Activated CD4-positive, alpha-beta T cell treated with anti-CD3 and anti-CD28 coated beads for 24 hours (primary cell): ENCODE measurements around the gene USP35.
A peak's percentile ranks its signal among the peaks of the same experiment; 100 is the strongest.
"Not testable (repeated sequence)": the region's sequence is repeated elsewhere in the genome, so short reads cannot be mapped to it uniquely, and the experiment has no call there.

ENCODE experiments used
- DNase-seq, 2 donors: peaks; one replicate each; pipeline ENCODE4 v3.0.0-alpha.2; 2020; ENCODE audit warnings: low read depth in 2 of 2

Gene USP35

DNA sequence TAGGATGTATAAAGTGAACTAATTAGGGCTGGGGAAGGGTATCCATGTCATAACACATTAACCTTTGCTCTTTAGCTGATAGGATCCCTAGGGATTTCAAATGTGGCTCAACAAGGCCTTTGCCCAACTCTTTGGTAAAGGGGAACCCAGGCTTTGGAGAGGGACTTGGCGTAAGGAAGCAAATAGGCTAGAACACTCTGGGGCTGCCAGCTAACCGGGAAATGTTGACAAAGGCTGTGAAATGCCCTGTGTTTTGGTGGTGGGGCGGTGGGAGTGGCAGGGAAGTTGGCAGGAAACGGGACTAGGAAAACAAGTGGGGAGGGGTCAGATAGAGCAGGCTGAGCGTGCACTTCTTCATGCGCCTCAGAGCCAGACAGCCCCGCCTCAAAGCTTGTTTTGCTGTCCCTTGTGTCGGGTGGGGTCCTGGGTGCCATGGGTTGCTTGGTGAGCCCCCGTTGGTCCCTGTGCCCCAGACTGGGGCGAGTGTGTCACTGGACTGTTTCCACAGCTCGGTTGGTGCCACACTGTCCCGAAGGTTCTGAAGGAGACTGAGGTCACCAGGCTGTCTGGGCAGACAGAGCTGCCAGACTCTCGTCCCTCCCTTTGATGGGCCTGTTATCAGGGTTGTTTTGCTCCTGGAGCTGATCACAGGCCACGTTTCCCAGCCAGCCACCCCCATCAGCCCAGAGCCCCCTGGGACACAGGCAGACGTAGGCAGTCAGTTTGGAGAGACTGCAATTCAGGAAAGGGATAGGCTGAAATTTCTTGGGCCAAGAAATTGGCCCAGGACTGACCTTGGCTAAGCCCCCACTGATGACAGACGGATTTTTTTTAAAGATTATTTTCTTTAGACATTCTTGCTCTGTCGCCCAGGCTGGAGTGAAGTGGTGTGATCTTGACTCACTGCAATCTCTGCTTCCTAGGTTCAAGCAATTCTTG lies 19.9 kb upstream of the USP35 start:
- DNase-seq = no peak

DNA sequence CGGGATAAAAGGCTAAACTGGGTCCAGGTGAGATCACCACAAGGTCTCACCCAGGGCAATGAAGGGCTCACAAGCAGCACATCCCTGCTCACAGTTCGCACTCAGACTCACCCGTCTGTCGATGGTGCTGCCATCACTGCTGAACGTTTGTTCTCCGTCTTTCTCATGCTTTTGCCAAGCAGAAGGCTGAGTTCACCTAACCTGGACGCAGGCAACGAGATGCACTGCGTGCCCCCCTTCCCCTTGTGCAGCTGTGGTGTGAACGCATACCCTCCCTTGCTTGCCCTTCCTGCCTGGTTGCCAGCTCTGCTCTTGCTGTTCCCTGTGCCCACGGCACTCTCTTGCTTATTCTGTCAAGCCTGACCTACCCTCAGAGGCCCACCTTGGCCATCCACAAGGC lies 18.3 kb upstream of the USP35 start:
- DNase-seq = no peak

DNA sequence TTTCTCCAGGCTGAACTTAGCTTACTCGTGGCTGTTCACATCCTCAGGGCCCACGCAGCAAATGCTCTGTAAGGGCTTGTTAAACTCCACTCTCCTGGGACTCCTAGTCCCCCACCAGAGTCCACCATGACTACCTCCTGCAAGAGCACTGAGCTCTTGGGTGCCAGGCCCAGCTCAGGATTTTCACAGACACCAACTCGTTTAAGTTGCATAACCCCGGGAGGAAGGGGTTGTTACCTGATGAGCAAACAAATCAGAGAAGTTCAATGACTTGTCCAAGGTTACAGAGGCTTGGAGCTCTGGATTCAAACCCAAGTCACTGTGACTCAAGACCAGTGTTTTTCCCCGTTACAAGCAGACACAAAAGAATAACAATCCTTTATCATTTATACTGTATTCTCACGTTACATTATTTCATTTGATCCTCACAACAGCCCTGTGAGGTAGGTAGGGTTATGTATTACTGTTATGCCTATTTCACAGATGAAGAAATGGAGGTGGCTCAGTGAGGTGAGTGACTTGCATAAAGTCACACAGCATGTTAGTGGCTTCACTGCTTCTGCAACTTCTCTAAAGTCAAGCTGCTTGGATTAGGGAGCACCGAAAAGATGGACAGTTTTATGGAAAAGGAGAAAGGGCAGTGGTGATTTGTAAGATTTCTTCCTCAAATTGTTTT lies 17.7 kb upstream of the USP35 start:
- DNase-seq = no peak

DNA sequence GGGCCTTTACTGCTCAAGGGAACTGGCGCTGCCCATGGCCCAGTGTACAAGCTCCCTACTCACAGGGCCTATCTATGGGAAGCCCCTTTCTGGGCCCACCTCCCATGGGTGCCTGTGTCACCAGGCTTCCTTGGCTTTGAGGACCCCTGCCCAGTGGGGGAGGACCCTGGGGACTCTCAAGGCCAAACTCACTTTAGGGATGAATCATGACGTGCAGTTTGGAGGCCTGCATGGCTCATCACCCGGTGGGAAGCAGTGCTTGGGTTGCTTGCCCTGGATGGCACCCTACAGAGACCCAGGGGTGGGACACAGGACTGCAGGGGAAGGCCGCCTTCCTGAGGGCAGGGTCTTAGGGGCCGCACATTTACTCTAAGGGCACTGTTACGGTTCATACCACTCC lies 16.8 kb upstream of the USP35 start:
- no peak for DNase-seq

DNA sequence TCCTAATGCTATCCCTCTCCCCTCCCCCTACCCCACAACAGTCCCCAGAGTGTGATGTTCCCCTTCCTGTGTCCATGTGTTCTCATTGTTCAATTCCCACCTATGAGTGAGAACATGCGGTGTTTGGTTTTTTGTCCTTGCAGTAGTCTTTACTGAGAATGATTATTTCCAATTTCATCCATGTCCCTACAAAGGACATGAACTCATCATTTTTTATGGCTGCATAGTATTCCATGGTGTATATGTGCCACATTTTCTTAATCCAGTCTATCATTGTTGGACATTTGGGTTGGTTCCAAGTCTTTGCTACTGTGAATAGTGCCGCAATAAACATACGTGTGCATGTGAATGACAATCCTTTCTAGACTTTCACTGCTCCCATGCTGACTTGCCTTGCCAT lies 12.9 kb upstream of the USP35 start:
- not testable (repeated sequence) for DNase-seq

DNA sequence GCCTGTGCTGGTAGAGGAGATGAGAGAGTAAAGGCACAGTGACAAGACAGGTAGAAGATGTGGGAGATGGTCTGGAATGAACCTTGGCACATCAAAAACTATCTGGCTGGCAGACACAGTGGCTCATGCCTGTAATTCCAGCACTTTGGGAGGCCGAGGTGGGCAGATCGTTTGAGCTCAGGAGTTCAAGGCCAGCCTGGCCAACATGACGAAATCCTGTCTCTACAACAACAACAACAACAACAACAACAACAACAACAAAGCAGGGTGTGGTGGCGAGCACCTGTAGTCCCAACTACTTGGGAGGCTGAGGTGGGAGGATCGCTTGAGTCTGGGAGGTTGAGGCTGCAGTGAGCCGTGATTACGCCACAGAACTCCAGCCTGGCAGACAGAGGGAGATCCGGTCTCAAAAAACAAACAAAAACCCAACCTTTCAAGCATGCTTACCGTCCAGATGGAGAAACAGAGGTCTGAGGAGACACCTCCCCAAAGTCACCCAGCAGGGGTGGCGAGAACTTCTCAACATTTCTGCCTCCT lies 12.0 kb upstream of the USP35 start:
- no peak for DNase-seq

DNA sequence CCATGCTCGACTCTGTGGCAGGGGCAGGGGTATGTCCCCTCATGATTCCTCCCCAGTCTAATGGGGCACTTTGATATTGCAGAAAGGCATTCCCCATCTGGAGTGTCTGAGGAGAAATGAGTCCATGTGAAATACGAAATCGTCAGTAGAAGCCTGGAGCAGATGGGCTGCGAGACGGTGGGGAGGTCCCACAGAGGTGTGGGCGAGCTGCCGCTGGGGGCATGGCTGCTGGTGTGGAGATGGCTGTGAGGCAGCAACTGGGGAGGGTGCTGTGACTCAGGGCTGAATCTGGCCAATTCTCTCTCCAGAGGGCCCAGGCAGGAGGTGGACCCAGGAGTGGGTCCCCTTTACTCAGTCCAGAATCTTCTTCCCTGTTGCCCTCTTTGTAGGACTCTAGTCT lies 11.5 kb upstream of the USP35 start:
- no peak for DNase-seq

DNA sequence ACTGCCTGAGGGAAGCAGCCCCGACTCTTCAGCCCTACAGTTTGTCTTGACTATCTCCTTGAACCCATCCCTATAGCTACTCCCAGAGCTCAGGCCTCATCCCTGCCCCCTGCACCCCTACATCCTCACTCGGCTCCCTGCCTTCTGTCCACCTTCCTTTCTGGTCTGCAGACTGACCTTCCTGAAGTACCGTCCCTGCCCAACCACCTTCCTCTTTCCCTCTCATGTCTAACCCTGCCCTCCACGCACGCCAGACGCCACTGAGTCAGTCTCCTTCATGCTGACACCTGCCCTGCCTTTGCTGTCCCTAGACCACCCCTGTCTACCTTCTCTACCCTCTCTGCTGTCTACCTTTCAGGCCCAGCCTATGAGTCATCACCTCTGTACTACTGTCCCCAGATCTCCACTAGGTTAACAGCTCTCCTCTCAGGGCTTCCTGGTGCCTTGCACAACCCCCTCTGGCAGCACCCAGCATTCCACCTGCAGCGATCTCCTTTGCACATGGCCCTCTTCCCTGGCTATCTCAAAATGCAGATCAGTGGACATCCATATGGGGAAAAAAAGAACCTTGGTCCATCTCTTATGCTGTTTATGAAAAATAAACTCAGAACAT lies 9.2 kb upstream of the USP35 start:
- no peak for DNase-seq

DNA sequence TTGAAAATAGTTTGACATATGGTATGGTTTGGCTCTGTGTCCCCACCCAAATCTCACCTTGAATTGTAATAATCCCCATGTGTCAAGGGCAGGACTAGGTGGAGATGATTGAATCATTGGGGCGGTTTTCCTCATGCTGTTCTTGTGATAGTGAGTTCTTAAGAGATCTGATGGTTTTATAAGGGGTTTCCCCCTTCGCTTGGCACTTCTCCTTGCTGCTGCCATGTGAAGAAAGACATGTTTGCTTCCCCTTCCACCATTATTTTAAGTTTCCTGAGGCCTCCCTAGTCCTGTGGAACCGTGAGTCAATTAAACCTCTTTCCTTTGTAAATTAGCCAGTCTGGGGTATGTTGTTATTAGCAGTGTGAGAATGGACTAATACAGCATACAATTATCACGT lies 8.0 kb upstream of the USP35 start:
- DNase-seq = no peak

DNA sequence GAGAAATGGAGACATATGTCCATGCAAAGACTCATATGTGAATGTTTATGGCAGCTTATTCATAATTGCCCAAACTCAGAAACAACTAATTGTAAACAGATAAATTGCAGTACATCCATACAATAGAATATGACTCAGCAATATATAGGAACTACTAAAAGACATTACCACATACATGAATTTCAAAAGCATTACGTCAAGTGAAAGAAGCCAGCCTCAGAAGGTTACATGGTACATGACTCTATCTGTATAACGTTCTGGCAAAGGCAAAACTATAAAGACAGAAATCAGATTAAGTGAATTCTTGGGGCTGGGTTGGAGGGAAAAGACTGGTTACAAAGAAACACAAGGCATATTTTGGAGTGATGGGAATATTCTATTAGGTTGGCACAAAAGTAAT lies 7.5 kb upstream of the USP35 start:
- DNase-seq = no peak

DNA sequence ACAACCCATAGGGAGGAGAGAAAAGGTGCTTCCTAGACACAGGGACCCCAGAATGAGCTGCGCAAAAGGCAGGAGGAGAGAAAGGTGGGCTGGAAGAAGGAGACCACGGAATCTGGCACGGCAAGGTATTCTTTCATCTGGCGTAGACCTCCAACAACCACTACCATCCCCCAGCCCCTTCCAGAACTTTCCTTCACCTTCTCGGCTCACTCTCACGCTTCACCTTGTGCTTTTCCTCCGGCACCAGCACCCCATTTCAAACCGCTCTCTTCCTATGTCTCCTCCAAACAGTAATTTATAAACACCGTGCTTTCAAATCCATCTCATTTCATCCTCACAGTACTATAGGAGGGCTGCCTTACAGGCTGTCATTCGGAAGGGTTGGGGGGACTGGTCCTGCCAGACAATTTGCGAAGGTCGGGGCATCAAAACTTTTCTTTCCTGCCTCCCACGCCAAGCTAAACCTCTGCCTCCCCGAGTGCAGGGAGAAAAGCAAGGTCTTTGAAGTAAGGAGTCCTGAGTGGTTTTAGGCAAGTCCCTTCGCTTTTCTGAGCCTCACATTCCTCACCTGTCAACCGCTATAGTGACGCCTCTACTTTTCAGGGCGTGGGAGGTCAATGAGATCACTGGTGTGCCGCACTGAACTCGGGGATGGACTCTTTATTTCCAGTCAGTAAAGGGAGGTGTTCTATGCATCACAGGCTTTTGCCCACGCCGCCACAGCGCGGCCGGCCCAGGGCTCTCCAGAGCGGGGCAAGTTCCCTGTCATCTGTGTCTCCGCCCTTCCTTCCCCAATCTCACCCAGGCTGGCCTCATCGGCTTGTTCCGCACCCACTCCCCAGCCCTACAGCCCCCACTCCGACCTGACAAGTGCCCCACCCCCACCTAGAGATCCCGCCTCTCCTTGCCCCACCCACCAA lies 1.1 kb upstream of the USP35 start:
- peak; percentile 59 to 70 for DNase-seq

DNA sequence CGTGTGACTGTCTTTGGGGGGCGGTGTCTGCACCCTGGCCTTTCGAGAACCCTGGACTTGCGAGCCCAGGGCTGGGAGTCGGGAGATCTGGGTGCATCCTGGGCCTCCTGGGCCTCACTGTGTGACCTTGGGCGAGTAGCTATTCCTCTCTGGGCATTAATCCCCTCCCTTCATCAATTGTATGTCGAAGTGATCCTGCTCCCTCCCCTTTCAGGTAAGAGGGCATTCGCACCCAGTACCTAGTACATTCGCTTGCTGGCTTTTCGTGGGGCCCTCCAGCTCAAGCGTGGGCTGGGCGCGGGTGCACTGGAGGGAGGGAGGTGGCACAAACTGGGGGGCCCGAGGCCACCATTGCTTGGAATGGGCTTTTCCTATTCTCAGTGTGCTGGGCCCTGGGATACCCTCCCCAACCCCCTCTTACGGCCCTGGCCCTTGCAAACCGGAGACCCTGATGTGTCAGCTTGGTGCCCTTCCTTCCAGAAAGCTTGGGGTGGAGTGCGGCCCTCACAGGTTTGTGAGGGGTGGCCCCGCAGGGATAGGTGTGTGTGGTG lies 530 bp downstream of the USP35 start:
- no peak for DNase-seq

DNA sequence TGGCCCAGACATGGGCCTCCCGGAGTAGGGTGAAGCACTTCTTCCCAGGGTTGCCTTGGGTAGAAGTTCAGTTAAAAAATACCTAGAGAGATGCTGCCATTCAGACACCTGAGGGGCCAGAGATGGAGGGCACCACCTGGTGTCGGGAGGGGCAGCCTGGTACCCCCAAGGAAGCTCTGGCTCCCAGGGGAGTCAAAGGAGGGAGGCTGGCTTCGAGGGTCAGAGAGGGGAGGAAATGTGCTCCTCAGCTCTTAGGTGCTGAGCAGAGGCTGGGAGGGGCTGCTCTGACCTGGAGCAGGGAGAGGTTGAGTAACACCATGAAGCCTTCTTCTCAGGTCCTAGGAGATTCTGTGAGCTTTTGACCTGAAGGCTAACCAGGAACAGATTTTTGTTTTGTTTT lies 1.1 kb downstream of the USP35 start:
- DNase-seq = no peak

DNA sequence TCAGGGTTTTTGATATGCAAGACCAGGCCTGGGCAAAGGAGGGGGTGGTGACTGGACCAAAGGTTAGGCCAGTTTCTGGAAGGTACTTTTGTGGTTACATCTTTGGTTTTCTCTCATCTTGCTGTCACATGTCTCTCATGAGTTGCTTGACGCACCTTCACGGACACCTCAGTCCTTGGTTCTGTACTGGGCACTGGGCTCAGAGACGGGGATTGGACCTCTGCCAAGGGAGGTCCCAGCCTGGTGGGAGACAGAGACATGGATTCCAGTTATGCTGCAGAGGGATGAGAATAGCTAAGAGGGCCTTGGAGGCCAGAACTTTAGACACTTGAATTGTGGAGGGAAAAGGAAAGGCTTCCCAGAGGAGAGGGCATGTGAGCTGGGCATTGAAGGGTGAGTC lies 1.7 kb downstream of the USP35 start:
- DNase-seq = no peak

DNA sequence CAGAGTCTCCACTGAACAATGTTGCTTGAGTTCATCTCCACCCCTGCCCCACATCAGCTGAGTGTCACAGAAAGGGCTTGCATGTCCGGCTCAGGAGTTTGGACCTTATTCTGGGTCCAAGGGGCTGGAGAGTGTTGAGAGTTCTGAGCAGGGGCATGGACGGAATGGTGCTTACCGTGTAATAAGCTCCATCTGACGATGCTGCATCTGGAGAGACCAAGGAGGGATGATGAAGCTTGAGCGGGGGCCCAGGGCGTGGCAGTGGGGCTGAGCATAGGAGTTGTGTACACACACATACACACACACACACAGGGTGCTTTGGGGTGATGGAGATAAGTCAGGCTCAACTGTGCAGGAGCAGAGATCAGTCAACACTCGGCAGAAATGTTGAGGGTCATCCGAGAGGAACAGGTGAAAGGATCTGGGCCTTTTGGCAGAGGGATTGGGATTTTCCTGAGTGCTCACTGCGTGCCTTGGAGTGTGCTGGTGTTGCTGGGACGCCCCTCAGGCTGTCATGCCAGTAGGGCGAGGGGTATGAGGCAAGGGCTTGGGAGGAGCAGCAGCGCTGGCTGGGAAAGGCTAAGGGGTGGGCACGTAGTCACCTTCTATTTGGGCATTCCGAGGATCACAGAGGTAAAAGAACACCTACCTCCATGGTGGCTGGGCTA lies 2.3 kb downstream of the USP35 start:
- no peak for DNase-seq

DNA sequence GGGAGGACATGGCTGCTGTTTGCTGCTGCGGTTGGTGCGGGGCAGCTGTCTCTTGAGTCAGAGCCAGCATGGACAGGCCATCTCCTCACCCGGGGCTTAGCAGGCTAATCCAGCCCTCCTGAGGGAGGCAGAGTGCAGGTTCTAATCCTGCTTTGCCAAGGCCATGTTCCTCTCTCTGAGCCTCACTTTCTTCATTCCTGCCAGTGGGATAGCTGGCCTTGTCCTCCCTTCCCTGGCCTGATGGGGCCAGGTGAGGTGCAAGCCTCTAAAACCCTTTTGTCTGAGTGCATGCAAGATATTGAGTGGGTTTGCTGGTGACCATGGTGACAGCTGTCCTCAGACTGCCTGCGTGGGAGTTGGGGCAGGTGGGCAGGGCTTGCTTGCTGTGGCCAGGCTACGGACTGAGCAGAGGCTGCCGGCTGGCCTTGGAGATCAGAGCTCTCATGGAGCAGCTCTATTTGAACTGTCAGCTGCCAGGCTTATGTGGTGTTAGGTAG lies 3.6 kb downstream of the USP35 start:
- no peak for DNase-seq

DNA sequence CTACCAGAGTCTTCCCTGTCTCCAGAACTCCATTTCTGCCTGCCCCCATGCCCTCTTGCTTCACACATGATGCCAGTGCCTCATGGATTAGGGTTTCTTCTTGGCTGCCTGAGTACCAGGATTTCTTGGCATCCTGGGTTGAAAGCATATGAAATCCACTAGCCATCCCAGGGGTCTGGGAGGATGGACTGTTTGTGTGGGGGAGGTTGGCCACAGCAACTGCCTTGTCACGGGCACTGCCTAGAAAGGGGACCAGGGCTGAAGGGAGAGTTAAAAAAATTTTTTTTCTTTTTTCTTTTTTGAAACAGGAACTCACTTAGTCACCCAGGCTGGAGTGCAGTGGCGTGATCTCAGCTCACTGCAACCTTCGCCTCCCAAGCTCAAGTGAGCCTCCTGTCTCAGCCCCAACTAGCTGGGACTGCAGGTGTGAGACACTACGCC lies 4.2 kb downstream of the USP35 start:
- DNase-seq = no peak

DNA sequence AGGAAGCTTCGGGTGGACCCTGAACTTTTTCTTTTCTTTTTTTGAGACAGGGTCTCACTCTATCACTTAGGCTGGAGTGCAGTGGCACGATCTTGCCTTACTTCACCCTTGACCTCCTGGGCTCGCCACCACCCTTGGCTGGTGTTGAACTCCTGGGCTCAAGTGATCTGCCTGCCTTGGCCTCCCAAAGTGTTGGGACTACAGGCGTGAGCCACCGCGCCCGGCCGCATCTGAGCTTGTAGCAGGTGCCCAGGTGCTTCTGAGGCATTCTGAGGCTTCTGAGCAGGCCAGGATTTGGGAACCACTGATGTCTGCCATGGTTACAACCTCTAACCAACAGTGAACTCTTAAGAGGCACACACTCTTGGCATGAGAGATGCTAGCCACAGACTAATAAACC lies 5.1 kb downstream of the USP35 start:
- DNase-seq = no peak

DNA sequence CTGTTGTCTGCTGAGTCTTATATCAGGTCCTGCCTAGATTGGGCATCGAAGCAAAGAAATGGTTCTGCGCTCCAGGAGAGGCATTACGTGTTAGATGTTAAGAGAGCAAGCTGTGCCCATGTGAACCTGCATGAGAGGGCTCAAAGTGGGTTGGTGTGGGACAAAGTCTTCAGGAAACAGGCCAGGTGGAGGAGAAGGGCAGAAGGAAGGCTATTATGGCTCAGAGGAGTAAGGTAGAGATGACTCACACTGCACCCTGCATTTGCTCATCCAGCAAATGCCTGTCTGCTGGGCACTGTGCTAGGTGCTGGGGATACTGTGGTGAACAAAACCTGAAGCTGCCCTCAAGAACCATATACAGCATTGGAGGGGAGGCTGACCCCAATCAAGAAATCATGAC lies 5.8 kb downstream of the USP35 start:
- no peak for DNase-seq

DNA sequence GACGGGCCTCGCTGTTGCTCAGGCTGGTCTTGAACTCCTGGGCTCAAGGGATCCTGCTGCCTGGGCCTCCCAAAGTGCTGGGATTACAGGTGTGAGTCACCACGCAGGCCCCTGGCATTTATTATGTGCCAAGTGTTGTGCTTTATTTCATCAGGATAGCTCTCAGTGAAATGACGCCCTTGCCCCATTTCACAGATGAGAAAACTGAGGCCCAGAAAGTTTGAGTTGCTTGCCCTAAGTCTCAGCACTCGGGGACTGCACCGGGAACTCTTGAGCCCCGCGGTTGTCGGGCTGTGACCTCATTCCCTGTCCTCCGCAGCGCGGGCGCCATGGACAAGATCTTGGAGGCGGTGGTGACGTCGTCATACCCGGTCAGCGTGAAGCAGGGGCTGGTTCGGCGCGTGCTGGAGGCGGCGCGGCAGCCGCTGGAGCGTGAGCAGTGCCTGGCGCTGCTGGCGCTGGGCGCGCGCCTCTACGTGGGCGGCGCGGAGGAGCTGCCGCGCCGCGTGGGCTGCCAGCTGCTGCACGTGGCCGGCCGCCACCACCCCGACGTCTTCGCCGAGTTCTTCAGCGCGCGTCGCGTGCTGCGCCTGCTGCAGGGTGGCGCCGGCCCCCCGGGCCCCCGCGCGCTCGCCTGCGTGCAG lies 7.3 kb downstream of the USP35 start:
- no peak for DNase-seq
